Amygdala (tissue), 56 donors: ENCODE data around the gene RAI1.
A peak's percentile ranks its signal among the peaks of the same experiment; 100 is the strongest.

Experiments
- DNase-seq, 56 donors: peaks; one replicate each; lab custom pipeline; 2025; lab: John Stamatoyannopoulos, UW

Gene RAI1

DNA sequence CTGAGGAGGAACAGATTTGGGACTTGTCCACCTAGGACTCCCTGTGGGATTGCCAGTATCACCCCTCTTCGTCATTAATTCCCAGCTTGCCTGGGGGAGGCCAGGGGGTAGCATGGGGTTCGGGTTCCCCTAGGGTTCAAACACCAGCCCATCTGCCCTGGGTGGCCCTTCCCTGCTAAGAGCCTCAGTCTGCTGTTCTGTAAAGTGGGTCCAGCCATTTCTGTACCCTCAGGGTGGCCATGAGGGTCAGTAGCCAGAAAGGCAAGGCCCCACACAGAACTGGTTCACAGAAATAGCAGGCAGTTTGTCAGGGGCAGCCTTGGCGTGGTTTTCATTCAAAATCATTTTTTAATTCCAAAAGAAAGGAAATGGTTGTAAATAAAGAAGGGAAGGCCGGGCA, 62.9 kb downstream of the RAI1 start:
- DNase-seq = no peak

DNA sequence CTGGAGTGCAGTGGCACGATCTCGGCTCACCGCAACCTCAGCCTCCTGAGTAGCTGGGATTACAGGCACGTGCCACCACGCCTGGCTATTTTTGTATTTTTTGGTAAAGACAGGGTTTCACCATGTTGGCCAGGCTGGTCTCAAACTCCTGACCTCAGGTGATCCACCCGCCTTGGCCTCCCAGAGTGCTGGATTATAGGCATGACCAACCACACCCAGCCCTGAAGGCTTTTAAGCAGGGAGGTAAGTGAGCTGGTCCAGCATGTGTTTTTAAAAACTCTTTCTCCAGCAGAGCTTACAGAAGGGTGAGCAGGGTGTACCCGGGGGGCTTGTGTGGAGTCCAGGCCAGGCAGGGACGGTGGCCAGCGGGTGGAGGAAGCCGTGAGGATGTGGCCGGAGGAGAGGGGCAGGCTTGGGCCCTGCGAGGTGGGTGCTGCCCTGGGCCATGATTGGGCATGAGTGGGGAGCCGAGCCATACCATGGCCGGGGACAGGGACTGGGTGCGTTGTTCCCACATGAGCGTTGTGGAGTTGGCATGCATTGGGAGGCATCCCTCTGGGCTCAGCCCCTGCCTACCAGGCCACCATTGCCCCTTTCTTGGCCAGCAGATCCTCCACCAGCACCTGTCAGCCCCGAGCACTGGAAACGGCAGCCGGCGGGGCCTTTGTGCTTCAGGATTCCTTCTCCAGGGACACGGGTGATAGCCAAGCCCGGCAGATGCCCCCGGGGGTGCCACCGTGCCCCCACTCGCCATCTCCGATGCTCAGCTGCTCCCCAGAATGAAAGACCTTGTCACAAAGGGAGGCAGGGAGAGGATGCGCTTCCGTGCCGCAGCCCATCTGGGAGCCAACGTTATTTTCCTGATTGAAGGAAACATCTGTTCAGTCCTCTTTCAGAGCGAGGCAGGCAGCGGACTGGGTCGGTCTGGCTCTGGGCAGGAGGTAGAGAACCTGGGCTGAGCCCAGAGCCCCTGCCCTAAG, 64.5 kb downstream of the RAI1 start:
- peak in 16 of 56 donors; percentile 21 to 49 (median 32) for DNase-seq

DNA sequence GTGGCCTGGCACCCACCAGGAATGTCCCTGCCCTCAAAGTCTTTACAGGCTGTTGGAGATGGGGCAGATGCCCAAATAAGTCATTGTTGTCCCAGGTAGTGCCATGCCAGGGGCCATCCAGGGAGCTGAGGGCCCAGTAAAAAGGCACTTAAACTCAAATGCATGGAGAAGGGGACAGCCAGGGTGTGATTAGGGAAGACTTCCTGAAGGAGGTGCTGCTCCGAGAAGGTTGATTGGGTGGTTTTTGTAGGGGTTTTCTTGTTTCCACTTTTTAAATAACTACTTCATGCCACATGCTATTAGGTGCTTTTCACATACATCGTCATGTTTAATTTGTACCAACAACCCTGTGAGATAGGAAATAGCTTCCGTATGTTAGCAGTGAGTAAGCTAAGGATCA, 66.9 kb downstream of the RAI1 start:
- DNase-seq = no peak

DNA sequence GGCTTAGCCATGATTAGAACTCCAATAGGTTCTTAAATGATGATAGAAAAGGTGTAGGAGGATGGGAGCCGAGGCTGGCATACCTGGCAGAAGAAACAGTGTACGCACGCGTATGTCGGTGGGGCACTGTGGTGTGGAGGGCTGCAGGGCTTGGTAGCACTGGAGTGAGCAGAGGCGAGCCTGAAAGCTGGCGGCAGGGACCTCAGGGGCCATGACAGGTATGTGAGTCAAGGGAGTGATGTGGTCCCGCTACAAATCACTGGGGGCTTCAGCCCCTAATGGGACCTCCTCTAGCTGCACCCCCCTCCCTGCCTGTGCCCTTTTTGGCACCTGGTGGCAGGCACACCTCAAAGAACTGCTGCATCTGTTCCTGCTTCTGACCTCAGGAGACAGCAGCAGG, 67.3 kb downstream of the RAI1 start:
- no peak for DNase-seq

DNA sequence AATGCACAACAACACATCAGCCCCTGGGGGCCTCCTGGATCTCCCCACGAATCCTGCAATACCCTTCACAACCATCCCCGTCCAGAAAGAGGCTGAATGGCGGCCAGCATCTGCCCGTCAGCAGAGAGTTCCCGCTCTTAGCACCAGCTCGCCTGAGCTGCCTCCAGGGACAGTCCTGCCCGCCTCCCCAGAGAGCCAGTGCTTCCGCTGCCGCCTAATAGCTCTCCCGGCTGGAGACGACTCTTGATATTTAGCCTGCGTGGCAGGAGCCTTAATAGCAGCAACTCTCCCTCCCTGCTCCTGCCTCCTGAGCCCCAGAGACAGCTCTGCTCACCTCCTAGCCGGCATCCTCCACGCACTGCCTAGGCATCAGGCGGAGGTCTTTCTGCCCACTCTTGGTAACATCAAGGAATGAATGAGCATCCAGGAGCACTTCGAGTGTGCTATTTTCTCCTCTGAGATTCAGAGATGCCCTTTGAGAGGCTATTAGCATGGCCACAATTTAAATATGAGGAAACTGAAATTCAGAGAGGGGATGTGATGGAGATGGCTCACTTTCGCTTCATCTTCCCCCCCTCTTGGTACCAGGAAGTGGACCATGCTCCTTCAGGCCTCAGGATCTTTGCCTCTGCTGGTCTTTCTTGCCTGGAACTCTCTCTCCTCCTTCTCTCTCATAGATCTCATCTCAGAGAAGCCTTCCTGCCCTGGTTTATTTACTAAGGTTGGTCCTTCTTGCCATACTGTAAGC, 67.9 kb downstream of the RAI1 start:
- peak in 13 of 56 donors; percentile 17 to 50 (median 31) for DNase-seq

DNA sequence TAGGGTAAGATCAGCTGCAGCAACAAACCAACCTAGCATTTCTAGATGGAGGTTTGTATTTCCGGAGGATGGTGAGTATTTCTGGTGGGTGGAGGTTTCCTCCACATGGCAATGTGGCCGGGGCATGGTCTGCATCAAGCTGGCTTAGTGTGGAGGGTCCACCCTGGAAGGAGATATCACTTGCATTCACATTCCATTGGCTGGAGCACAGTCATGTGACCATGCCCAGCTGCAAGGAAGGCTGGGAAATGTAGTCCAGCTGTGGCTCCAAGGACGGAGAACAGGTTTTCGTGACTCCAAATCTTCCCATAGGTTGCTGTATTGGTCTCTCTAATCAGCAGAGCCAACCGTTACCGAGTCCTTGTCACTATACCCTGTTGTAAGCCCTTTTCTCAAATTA, 68.7 kb downstream of the RAI1 start:
- DNase-seq = peak in 47 of 56 donors; percentile 19 to 87 (median 52)

DNA sequence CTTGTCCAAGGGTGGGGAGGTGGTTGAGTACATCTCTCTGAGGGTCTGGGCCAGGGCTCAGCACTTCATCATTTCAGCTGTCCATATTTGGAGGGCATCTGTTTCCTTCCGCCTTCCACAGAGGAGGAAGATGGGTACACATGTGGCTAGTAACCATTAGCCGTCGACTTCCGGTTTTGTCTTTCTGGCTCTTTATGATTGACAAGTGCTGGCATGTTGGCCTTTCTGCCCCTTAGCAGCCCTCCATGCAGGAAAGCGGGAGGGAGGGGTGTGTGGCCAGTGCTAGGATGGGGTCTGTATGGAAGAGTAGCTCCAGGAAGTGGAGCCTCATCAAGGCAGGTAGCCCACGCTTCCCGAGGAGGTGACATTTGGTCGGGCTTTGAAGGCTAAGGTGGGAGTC, 69.6 kb downstream of the RAI1 start:
- no peak for DNase-seq

DNA sequence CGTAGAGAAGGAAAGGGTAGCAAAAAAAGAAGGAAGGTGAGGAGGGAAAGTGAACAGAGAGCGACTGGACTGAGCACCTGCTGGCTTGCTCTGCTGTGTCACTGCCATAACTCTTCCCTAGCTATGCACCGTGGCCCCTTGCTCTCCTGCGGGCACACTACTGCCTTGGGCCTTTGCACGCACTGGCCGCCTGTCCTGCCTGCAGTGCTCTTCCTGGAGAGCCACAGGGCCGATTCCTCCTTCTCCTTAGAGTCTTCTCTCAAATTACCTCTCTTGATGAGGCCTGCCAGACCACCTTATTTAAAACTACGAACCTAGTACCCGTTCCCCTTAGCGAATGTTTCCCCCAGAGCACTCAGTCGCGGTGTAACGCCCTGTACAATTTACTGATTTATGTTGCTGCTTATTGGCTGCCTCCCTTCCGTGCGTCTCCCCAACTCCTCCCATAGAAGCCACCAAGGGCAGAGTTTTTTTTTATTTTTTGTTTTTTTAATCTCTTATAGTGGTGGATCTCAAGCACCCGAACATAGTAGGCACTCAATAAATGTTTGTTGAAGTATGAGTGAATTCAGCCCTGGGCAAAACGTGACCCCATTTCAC, 70.3 kb downstream of the RAI1 start:
- no peak for DNase-seq

DNA sequence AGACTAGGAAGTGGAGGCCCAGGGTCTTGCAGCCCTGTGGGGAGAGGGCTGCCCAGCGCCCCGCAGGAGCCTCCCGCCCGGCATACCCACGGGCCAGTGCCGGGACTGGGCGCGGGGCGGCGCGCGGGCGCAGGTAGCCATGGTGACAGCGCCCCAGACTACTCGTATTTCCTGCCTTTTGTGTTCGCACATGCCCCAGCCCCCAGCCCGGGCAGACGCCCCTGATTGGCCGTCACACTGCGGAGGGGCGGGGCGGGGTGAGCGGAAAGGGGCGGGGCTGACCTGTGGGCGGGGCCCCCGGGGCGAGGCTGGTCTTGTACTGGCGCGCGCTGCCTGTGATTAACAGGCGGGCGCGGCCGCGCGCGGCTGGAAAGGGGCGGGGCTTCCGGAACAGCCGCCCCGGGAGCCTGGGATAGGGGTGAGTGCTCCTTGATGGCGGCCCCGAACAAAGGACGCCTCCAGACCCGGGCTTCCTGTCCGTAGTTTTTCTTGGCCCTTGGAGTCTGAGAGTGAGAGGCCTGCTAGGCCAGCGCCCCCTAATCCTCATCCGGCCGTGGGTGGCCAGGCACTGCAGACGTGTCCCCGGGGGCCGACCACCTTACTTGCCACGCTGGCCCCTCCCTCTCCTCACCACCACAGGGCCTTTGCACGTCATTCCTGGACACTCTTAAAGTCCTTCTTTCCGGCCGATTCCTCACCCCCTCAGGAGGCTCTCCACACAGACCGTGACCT, 71.0 kb downstream of the RAI1 start:
- DNase-seq = peak in 55 of 56 donors; percentile 64 to 97 (median 91)

DNA sequence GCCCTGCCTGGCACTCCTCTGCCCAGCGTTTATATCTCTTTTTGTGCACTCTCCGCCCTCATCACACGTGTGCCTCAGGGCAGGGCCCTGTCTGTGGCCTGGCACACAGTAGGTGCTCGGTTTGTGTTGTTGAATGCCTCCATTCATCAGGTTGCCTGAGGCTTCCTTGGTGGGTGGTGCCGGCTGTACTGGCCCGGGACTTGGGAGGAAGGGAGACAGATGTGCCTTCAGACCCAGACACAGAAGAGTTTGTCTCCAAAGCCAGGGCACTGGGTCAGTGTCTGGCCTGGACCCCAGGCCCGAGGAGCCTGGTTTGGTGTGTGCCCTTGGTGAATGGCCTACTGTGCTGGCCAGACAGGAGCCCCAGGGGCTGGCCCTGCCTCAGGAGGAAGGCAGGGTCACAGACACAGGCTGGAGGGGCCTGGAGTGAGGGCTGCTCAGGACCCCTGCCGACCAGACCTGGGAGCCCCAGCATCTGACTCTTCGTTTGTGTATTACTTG, 71.6 kb downstream of the RAI1 start:
- DNase-seq = peak in 26 of 56 donors; percentile 27 to 80 (median 52)

DNA sequence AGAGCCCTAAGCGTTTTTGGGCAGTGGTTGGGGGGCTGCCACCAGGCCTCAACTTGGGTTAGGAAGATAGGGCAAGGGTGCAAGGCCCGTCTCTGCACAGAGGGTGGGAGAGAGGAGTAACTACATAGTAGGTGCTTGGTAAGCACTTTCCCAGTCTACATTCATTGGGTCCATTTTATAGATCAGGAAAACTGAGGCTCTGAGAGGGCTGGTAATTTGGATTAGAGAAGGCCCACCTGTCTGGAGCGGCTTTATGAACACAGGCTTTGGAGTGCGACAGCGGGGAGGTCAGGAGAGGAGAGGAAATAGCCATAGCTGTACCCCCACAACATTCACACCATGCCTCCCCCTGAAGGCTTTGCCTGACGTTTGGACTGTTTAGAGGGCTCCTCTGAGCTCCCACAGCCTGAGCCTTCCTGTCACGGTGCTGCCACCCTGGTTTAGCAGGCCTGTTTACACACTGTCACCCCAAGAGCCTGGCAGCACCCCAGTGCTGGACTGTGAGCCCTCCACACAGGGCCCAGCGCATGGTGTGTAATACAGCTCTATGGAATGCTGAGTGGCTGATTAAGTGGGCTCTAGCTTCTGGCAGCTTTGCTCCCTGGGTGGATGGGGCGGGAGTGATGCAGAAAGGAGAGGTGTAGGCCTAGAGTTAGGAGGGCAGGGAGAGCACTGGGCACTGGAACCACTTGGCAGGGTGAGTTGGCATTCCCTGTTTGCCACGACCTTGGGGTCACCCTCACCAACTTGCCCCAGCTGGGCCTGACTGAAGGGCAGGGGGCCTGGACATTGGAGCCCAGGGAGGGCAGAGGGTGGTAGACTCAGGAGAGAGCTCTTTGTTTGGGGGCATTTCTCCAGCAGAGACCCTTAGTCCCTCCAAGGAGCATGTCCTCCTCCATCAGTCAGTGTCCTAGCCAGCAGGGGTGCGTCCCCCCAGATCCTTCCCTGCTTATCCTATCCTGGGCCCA, 73.7 kb downstream of the RAI1 start:
- DNase-seq = no peak

DNA sequence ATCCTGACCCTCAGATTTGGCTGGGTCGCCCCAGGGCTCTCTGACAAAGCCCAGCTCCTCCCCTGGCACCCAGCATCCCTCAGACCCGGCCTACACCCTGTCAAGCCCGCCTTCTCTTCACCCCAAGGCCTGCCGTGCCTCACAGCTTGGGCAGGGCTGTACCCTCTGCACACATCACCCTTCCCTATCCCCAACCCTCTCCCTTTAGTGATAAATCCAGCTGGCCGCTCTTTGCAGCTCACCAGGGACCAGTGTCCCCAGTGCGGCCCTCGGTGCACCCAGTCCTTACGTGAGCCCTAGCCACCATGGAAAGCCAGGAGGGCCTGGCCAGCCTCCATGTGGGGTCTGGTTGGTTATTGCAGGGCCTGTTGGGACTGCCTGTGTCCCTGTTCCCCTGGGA, 74.5 kb downstream of the RAI1 start:
- DNase-seq = no peak

DNA sequence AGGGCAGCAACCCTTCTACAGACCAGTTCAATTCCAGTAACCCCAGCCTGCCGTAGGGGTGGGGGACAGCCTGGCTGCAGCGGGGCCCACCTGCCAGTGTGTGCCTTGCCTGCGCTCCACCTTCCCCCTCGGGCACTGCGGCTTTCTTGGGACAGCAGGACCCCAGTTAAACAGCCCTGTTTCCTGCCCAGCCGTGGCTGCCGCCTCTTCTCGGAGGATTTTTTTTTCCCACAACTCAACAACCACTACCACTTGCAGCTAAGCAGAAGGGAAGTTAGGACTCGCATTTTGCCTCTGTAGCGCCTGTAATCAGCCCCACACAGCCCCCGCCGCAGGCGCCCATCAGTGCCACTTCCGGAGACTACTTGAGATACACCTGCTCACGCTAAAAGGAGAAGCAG, 76.1 kb downstream of the RAI1 start:
- DNase-seq = no peak

DNA sequence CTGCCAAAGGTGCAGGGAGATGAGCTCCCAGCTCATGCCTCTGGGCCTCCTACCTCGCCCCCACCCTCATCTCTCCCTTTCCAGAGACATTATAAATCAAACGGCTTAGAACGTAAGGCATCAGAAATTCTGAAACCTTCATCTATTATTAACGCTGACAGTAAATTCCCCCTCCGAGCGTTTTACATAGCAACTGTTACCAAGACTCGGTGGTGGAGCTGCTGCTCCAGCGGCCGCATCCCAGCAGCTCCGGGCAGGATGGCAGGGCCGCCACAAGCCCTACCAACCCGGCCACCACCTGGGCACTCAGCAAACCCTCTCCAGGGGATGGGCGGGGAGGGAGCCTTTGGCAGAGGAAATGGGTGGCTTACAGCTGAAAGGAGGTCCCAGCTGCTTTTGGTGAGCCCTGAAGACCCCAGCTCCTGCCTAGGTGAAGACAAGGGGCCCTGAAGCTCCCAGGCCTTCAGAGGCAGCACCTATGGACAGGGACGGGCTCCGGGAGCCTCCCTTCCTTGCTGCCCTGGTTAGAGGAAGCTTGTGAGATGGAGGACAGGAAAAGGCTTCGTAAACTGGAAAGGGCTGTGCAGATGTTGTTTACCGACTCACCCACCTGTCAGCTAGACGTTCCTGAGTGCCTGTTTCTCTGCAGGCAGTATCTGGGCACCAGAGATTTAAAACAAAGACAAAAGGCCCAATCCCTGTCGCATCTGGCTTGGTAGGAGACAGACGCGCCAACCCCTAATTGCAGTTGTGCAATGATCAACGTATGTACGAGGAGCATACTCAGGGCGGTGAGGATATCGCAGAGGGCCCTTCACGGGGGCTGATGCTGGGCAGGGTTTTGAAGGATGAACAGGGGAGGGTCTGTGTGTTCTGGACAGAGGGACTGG, 76.9 kb downstream of the RAI1 start:
- DNase-seq = no peak

DNA sequence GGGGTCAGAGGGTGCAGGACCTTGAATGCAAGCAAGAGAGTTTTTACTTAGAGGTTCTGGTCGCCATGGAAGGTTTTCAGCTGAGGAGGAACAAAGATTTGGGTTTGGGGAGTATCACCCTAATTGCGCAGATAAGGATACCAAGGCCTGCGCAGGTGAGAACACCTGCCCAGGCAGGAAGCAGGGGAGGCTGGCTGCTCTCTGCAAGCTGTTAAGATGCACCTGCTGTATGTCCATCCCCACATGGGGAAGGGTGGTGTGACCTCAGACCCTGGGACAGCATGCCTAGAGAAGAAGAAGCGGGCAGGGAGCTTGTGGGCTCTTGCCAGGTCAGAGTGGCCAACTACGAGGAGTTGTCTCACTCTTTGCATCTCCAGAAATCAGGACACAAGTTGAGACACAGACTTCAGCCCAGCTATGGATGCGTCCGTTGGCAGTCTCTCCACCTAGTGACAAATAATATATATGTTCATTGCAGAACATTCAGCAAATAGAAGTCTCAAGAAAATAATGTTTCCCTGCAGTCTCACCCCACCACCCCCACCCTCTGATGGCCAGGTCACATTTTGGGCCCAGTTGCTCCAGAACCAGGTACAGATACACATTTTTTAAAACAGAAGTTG, 77.8 kb downstream of the RAI1 start:
- DNase-seq = no peak

DNA sequence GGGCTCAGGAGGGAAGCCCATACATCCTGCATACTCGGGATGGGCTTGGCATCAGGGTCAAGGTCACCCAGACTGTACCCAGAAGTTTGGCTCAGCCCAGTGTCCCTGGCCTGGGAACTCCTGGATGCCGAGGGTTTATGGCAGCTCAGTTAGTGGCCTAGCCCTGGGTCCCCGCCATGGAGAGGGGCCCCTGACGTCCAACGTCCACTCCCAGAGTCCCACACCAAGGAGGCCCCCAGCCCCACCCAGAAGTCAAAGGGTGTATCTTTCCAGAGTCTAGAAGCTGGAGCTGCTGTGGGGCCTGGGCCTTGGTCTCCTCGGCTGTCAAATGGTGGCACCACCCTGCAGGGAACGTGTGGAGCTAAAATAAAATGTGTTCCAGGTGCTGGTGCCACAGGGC, 79.1 kb downstream of the RAI1 start:
- DNase-seq = no peak

DNA sequence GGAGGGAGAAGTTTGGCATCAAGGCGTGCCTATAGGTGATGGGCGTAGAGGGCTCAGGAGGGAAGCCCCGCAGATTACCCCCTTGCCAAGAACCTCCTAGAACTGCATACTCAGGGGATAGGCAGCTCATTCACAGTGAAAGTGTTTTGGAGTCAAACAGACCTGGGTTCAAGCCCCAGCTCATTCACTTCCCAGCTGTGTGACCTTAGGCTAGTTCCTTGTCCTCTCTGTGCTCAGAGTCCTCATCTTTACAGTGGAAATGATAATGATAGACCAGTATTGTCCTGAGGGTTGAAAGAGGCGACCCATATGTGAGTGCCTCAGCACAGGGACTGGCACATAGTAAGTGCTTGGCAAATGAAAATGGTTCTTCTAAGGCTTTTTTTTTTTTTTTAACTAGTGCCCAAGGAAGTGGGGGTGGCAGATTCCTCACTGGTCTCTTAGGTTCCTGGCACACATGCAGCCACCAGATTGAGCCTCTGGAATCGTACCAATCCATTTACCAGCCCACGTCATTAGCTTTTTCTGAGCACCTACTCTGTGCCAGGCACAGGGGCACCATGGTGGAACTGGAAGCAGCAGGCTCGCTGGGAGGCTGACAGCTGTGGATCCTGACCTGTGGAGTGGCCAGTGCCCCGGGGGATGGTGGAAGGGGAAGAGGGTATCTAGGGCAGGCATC, 79.8 kb downstream of the RAI1 start:
- DNase-seq = no peak
